SH-SY5Y (cell line): ENCODE data around the gene KCTD1.

Experiments used
- GATA2 ChIP-seq: IDR thresholded peaks from 2 replicates; pipeline ENCODE4 v1.6.1; 2011; ENCODE audit warnings: mild to moderate bottlenecking, low read depth, low read length
- GATA3 ChIP-seq: IDR thresholded peaks from 2 replicates; pipeline ENCODE4 v1.6.1; 2011; ENCODE audit warnings: low read depth, mild to moderate bottlenecking, low read length, moderate library complexity

Gene KCTD1

GRCh38 chr18:26487437-26487836 lies 60.9 kb downstream of the KCTD1 start:
- TF ChIP-seq GATA2 (no peak), GATA3 (no peak)

- no peak for TF ChIP-seq GATA3
Observed at GRCh38 chr18:26483633-26484032, 64.7 kb downstream of the KCTD1 start.

DNA sequence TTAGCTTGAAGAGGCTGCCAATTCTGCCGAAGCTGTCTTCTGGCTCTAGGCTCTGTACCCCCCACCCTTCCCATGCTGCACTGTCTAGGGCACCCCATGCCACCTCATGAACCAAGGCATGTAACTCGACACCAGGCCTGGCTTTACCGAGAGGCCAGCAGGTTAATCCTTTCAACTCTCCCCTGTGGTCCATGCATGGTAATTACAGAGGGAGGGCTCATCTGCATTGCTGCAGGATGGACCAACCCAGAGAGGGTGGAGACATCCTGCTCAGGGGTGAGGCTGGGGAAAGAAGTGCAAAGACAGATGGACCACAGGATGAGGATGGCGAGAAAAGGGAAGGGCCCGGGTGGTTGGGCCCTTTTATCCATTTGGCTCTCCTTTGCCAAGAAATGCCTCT lies 65.8 kb downstream of the KCTD1 start:
- TF ChIP-seq GATA2 = no peak
- no peak for TF ChIP-seq GATA3

DNA sequence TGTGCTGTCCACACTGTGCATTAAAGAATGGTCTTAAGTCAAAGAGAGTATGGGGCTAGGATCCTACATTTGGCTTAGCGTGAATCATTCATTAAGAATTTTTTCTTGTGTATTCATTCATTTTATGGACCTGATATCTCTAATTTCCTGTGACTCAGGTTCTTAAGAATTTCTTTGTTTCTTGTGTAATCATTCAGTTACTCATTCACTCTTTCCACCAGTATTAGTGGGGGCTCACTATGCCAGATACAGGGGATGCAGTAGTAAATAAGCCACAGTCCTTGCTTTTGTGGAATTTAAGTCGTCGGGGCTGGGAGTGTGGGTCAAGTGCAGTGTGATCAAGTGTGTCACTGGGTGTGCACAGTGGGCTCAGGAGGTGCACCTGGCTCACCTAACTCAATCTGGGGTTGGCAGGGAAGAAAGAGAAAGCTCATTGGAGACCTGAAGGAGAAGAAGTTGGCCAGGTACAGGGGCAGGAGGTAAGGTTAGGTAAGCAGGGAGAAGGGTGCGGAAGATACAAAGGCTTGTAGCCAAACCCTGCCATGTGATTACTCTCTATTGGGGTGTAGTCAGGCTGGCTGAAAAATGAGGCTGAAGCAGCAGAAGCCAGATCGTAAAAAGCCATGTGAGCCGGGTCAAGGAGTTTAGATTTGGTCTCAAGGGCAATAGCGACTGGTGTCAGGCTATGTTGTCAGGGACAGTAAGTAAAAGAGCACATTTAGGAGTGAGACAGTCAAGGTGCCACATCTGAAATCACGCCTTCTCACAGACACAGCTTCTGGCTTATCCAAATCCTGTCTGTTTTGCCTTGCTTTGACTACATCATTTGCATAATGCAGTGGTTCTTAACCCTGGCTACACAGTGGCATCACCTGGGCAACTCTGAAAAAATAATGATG lies 67.2 kb downstream of the KCTD1 start:
- TF ChIP-seq GATA3 (no peak), GATA2 (no peak)

DNA sequence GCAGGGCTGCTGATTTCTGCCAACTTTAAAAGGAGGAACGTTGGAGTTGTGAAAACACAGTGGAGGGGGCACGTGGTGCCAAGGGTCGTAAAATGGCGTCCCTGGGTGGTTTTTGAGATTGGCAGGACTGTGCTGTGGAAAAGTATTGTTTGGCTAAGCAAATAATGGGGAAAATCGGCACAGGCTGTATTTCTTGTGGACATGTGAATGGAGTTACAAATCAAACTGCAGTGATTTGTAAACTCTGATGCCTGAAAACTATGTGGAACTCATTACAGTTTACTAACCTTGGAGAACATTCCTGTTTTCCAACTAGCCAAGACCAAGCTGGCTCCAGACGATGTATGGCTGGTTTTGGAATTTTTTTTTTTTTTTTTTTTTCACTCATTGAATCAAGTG lies 68.7 kb downstream of the KCTD1 start:
- no peak for TF ChIP-seq GATA3
- no peak for TF ChIP-seq GATA2

- TF ChIP-seq GATA2 = no peak
- TF ChIP-seq GATA3 = no peak
Observed at GRCh38 chr18:26479065-26479680, 69.2 kb downstream of the KCTD1 start.

DNA sequence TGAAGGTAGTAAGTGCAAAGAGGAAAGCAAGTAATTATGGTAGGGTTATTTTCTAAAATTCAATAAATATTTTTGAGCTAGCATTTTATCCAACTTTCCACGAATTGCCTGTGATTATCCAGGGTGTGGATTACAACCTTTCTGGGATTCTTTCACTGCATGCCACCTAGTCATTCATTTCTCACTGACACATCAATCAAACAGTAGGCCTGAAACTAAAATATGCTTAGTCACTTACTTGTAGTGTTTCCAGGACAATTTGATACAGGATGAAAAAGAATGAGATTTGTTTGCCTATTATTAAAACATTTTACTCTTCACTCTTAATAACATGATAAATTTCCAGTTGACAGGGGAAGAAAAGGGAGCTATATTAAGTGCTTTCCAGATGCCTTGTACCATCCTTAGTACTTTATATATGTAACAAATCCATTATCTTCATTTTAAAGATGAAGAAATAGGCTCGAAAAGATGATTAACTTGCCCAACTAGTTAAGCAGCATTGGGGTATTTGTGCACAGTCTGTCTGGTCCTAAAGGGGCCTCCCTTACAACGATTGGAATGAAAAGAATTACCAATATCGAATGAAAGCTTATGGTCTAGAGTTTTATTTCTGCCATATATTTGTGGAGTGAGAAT lies 70.4 kb downstream of the KCTD1 start:
- TF ChIP-seq GATA3 = no peak
- TF ChIP-seq GATA2 = no peak

GRCh38 chr18:26476697-26477096 lies 71.7 kb downstream of the KCTD1 start:
- TF ChIP-seq GATA2 (no peak), GATA3 (no peak)

DNA sequence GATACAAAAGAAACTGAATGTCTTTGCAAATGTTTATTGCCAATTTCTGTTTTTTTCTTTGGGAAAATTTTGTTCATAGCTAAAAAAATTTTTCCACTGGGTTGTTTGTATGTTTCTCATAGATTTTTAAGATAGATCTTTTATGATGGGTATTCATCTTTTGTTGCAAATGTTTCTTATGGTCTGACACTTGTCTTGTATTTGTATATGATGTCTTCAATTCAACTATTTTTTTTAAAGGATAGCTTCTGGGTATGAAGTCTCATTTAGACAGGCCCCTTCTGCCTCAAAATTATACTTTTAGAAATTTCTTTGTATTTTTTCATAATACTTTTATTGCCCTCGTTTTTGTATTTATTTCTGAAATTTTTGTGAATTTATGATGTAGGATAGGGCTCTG lies 73.8 kb downstream of the KCTD1 start:
- TF ChIP-seq GATA2 (no peak), GATA3 (no peak)

- TF ChIP-seq GATA2 = no peak
Observed at GRCh38 chr18:26473672-26474071, 74.7 kb downstream of the KCTD1 start.

- TF ChIP-seq GATA3 = no peak
- no peak for TF ChIP-seq GATA2
Observed at GRCh38 chr18:26471826-26472225, 76.5 kb downstream of the KCTD1 start.

- TF ChIP-seq GATA2 (no peak), GATA3 (no peak)
Observed at GRCh38 chr18:26471027-26471426, 77.3 kb downstream of the KCTD1 start.

DNA sequence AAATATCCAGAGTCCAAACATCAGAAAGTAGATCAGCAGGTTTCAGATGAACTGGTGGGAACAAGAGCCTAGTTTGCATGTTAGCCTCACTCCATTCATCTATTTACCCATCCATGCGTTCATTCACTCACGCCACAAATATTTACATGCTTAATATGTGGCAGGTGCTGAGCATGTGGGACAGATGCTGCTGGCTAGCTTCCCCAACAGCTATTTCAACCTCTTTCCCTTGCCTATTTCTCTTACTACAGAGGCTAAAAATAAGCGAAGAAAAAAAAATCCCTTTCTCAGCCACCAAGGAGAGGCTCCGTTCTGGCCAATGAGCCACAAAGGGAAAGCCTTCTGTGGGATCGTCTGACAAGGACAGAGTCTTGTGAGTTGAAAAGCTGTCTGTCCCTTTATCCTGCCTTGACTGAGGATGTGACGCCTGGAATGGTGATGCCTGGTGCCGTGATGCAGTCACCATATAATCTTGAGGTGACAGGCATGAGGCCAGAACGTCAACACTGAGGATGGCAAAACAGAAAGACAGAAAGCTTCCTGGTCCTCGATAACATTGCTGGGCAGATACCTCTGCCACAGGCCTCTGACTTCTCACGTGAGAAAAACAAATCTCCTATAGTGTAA lies 78.2 kb downstream of the KCTD1 start:
- TF ChIP-seq GATA2 (no peak), GATA3 (no peak)

- no peak for TF ChIP-seq GATA2
- TF ChIP-seq GATA3 = no peak
Observed at GRCh38 chr18:26468931-26469340, 79.4 kb downstream of the KCTD1 start.

DNA sequence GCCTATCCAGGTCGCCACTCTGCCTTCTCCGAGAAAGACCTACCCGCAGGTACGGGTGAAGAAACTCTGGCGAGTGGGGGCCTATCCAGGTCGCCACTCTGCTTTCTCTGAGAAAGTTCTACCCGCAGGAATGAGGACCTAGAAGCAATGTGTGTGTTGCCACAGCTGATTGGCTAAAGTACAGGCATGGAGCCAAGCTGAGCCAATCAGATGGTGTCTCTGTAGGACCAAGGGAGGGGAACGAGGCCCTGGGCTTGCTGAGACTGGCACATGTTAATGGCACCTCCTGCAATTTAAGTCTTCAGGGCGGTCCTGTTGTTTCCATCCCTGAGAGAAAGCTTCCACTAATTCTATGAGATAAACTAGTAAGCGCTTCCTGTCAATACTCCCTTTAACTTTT lies 82.3 kb downstream of the KCTD1 start:
- TF ChIP-seq GATA3 = no peak
- no peak for TF ChIP-seq GATA2
